GM23338 (cell line): ENCODE data around the gene SLC19A2.

ENCODE experiments used
- CREB1 ChIP-seq: fragments of 250-450 bp; sonication (Bioruptor Pico); IDR thresholded peaks from 2 replicates; pipeline ENCODE4 v1.5.0; 2020; ENCODE audit warnings: low read depth, mild to moderate bottlenecking, moderate library complexity
- EZH2 ChIP-seq: fragments of 200-600 bp; sonication (generic); IDR thresholded peaks from one replicate; pipeline ENCODE4 v1.8.0; 2017; ENCODE audit warnings: antibody characterized with exemption, mild to moderate bottlenecking, low read depth; ENCODE audit not compliant: unreplicated experiment
- EZH2phosphoT487 ChIP-seq: fragments of 200-600 bp; sonication (generic); IDR thresholded peaks from one replicate; pipeline ENCODE4 v1.8.1; 2018; ENCODE audit warnings: antibody characterized with exemption; ENCODE audit not compliant: unreplicated experiment
- JUNB ChIP-seq: IDR thresholded peaks from one replicate; pipeline ENCODE4 v1.6.1; 2016; ENCODE audit warnings: antibody characterized with exemption; ENCODE audit not compliant: unreplicated experiment
- NANOG ChIP-seq: IDR thresholded peaks from 2 replicates; pipeline ENCODE4 v1.6.1; 2016; ENCODE audit warnings: antibody characterized with exemption, borderline replicate concordance
- POLR2AphosphoS5 ChIP-seq: IDR thresholded peaks from 2 replicates; pipeline ENCODE4 v1.6.1; 2016; ENCODE audit warnings: antibody characterized with exemption, low read depth
- ZNF331 ChIP-seq: fragments of 250-450 bp; sonication (Bioruptor Pico); IDR thresholded peaks from 2 replicates; pipeline ENCODE4 v1.5.0; 2020; ENCODE audit warnings: low read depth, mild to moderate bottlenecking, moderate library complexity
- TF ChIP-seq, protein P1 (sequence below), 2 experiments: fragments of 200-600 bp in 1 of 2; sonication (generic) in 1 of 2; conservative IDR thresholded peaks; 2 replicates each; pipeline versions ENCODE4 v1.5.1 to v1.6.1; 2016 to 2017; ENCODE audit warnings: antibody characterized with exemption in 2 of 2, low read depth in 2 of 2, mild to moderate bottlenecking in 2 of 2, moderate library complexity in 1 of 2
- TF ChIP-seq, protein P2 (sequence below): IDR thresholded peaks from one replicate; pipeline ENCODE4 v1.6.1; 2018; ENCODE audit warnings: antibody characterized with exemption; ENCODE audit not compliant: unreplicated experiment
- TF ChIP-seq, protein P3 (sequence below): IDR thresholded peaks from 2 replicates; pipeline ENCODE4 v1.6.1; 2016; ENCODE audit warnings: antibody characterized with exemption
- TF ChIP-seq, protein P4 (sequence below): fragments of 250-450 bp; sonication (Bioruptor Pico); IDR thresholded peaks from 2 replicates; pipeline ENCODE4 v1.5.0; 2020; ENCODE audit warnings: mild to moderate bottlenecking, moderate library complexity

DNA sequence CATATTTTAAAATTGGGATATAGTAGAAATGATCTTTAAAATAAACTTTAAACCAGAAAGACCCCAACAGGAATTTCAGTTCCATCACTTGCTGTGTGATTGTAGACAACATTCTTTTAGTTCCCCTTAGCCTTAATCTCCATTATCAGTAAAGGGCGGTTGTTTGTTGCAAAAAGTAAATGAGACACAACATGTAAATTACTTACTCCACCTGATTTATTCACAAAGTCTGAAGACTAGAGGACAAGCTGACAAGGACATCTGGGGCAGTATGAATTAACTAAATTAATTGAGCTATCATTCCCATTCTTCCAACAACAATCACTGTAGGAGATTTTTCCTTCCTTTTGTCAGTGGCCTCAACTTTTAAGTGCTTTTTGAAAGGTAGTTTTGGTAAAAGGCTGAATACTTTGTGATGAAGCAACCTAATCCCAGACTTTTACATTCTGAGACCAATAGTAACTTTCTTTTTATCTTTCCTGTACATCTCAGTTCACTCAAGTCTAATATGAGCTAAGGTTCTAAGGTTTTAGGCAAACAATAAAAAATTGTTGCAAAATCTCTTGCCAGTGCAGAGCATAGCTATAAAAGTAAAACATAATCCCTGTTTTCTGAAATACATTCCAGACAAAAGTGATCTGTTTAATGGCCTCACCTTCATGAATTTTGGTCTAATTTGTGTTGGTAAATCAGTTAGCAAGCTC lies 6.2 kb downstream of the SLC19A2 start:
- TF ChIP-seq POLR2AphosphoS5 (no peak), EZH2phosphoT487 (no peak), EZH2 (no peak), CREB1 (CRISPR knock-in tag) (no peak), JUNB (no peak), ZNF331 (no peak), NANOG (no peak)
- TF ChIP-seq, protein P1, sequence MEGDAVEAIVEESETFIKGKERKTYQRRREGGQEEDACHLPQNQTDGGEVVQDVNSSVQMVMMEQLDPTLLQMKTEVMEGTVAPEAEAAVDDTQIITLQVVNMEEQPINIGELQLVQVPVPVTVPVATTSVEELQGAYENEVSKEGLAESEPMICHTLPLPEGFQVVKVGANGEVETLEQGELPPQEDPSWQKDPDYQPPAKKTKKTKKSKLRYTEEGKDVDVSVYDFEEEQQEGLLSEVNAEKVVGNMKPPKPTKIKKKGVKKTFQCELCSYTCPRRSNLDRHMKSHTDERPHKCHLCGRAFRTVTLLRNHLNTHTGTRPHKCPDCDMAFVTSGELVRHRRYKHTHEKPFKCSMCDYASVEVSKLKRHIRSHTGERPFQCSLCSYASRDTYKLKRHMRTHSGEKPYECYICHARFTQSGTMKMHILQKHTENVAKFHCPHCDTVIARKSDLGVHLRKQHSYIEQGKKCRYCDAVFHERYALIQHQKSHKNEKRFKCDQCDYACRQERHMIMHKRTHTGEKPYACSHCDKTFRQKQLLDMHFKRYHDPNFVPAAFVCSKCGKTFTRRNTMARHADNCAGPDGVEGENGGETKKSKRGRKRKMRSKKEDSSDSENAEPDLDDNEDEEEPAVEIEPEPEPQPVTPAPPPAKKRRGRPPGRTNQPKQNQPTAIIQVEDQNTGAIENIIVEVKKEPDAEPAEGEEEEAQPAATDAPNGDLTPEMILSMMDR (conservative IDR thresholded peaks at IDR 0.05; ENCODE audit: low read depth in 2 of 2): no peak
- TF ChIP-seq, protein P2, sequence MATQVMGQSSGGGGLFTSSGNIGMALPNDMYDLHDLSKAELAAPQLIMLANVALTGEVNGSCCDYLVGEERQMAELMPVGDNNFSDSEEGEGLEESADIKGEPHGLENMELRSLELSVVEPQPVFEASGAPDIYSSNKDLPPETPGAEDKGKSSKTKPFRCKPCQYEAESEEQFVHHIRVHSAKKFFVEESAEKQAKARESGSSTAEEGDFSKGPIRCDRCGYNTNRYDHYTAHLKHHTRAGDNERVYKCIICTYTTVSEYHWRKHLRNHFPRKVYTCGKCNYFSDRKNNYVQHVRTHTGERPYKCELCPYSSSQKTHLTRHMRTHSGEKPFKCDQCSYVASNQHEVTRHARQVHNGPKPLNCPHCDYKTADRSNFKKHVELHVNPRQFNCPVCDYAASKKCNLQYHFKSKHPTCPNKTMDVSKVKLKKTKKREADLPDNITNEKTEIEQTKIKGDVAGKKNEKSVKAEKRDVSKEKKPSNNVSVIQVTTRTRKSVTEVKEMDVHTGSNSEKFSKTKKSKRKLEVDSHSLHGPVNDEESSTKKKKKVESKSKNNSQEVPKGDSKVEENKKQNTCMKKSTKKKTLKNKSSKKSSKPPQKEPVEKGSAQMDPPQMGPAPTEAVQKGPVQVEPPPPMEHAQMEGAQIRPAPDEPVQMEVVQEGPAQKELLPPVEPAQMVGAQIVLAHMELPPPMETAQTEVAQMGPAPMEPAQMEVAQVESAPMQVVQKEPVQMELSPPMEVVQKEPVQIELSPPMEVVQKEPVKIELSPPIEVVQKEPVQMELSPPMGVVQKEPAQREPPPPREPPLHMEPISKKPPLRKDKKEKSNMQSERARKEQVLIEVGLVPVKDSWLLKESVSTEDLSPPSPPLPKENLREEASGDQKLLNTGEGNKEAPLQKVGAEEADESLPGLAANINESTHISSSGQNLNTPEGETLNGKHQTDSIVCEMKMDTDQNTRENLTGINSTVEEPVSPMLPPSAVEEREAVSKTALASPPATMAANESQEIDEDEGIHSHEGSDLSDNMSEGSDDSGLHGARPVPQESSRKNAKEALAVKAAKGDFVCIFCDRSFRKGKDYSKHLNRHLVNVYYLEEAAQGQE: no peak
- TF ChIP-seq, protein P3, sequence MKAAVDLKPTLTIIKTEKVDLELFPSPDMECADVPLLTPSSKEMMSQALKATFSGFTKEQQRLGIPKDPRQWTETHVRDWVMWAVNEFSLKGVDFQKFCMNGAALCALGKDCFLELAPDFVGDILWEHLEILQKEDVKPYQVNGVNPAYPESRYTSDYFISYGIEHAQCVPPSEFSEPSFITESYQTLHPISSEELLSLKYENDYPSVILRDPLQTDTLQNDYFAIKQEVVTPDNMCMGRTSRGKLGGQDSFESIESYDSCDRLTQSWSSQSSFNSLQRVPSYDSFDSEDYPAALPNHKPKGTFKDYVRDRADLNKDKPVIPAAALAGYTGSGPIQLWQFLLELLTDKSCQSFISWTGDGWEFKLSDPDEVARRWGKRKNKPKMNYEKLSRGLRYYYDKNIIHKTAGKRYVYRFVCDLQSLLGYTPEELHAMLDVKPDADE: no peak
- TF ChIP-seq, protein P4, sequence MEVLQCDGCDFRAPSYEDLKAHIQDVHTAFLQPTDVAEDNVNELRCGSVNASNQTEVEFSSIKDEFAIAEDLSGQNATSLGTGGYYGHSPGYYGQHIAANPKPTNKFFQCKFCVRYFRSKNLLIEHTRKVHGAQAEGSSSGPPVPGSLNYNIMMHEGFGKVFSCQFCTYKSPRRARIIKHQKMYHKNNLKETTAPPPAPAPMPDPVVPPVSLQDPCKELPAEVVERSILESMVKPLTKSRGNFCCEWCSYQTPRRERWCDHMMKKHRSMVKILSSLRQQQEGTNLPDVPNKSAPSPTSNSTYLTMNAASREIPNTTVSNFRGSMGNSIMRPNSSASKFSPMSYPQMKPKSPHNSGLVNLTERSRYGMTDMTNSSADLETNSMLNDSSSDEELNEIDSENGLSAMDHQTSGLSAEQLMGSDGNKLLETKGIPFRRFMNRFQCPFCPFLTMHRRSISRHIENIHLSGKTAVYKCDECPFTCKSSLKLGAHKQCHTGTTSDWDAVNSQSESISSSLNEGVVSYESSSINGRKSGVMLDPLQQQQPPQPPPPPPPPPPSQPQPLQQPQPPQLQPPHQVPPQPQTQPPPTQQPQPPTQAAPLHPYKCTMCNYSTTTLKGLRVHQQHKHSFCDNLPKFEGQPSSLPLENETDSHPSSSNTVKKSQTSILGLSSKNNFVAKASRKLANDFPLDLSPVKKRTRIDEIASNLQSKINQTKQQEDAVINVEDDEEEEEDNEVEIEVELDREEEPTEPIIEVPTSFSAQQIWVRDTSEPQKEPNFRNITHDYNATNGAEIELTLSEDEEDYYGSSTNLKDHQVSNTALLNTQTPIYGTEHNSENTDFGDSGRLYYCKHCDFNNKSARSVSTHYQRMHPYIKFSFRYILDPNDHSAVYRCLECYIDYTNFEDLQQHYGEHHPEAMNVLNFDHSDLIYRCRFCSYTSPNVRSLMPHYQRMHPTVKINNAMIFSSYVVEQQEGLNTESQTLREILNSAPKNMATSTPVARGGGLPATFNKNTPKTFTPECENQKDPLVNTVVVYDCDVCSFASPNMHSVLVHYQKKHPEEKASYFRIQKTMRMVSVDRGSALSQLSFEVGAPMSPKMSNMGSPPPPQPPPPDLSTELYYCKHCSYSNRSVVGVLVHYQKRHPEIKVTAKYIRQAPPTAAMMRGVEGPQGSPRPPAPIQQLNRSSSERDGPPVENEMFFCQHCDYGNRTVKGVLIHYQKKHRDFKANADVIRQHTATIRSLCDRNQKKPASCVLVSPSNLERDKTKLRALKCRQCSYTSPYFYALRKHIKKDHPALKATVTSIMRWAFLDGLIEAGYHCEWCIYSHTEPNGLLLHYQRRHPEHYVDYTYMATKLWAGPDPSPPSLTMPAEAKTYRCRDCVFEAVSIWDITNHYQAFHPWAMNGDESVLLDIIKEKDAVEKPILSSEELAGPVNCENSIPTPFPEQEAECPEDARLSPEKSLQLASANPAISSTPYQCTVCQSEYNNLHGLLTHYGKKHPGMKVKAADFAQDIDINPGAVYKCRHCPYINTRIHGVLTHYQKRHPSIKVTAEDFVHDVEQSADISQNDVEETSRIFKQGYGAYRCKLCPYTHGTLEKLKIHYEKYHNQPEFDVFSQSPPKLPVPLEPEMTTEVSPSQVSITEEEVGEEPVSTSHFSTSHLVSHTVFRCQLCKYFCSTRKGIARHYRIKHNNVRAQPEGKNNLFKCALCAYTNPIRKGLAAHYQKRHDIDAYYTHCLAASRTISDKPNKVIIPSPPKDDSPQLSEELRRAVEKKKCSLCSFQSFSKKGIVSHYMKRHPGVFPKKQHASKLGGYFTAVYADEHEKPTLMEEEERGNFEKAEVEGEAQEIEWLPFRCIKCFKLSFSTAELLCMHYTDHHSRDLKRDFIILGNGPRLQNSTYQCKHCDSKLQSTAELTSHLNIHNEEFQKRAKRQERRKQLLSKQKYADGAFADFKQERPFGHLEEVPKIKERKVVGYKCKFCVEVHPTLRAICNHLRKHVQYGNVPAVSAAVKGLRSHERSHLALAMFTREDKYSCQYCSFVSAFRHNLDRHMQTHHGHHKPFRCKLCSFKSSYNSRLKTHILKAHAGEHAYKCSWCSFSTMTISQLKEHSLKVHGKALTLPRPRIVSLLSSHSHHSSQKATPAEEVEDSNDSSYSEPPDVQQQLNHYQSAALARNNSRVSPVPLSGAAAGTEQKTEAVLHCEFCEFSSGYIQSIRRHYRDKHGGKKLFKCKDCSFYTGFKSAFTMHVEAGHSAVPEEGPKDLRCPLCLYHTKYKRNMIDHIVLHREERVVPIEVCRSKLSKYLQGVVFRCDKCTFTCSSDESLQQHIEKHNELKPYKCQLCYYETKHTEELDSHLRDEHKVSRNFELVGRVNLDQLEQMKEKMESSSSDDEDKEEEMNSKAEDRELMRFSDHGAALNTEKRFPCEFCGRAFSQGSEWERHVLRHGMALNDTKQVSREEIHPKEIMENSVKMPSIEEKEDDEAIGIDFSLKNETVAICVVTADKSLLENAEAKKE (CRISPR knock-in tag): no peak
